Thyroid gland (tissue), 4 donors: ENCODE results near the gene CASP6. TPM values are rescaled to one million over a fixed set of nuclear protein-coding genes. Genes with fewer than 3 reads are reported as not detected.

Experiments used
- DNase-seq, 2 donors: peaks; one replicate each; pipeline ENCODE4 v3.0.0-alpha.2; 2019
- H3K27ac ChIP-seq, 3 donors: fragments of 200-600 bp; sonication (generic); 1 replicate in 2 of 3; 2 replicates in 1 of 3; pipeline ENCODE4 v1.5.1; 2016 to 2019; ENCODE audit warnings: mild to moderate bottlenecking in 1 of 3, moderate library complexity in 1 of 3
- H3K27me3 ChIP-seq: fragments of 200-600 bp; sonication (generic); one replicate; pipeline ENCODE4 v1.5.1; 2019
- H3K36me3 ChIP-seq, 2 donors: fragments of 200-600 bp; sonication (generic); one replicate each; pipeline ENCODE4 v1.5.1; 2016 to 2019
- H3K4me1 ChIP-seq, 2 donors: fragments of 200-600 bp; sonication (generic); one replicate each; pipeline ENCODE4 v1.5.1; 2017 to 2019
- H3K4me3 ChIP-seq, 3 donors: fragments of 200-600 bp; sonication (generic); replicated peaks in 1 of 3; 1 replicate in 2 of 3; 2 replicates in 1 of 3; pipeline ENCODE4 v1.5.1; 2016; ENCODE audit warnings: mild to moderate bottlenecking in 1 of 3
- H3K9me3 ChIP-seq: fragments of 200-600 bp; sonication (generic); one replicate; pipeline ENCODE4 v1.5.1; 2017
- CTCF ChIP-seq, 6 experiments: fragments of 200-600 bp in 3 of 6; fragments of 450-650 bp in 3 of 6; sonication (generic) in 3 of 6; IDR thresholded peaks; one replicate each; pipeline ENCODE4 v1.5.1; 2016 to 2019; ENCODE audit warnings: antibody characterized with exemption in 6 of 6, mild to moderate bottlenecking in 2 of 6, inconsistent platforms in 1 of 6, moderate library complexity in 1 of 6
- POLR2A ChIP-seq, 2 donors: fragments of 450-650 bp; IDR thresholded peaks; one replicate each; pipeline ENCODE4 v1.6.1; 2017; ENCODE audit warnings: antibody characterized with exemption in 2 of 2, mild to moderate bottlenecking in 2 of 2, moderate library complexity in 1 of 2
- WGBS, 2 donors: methylation state at CpG; one replicate each; pipeline ENCODE4 v1.1.5; 2017; 5-methylcytosine and 5-hydroxymethylcytosine counted together
- intact Hi-C: fragments of 100-400 bp; cut with DNase I; formaldehyde crosslinking; loops from one replicate; pipeline ENCODE4 v1.15.1; 2023
- total RNA-seq, 4 donors: library from RNA; depleted of rRNA; stranded (reverse); fragments of >200 nt; gene quantifications; one replicate each; pipeline ENCODE4 v1.2.3, GENCODE V29; 2016

The CASP6 gene
- 10 to 100 TPM; 16.2 to 25.6 (median 20.5) TPM for total RNA-seq

GRCh38 chr4:109702950-109703663, at the start of gene CASP6:
Gene CASP6, minus strand, starts transcription at chr4:109703445. Its CDS starts 50 bp downstream, at chr4:109703395.
- peak; percentile 44 to 79 (median 61) for TF ChIP-seq CTCF (IDR thresholded peaks at IDR 0.05)
- TF ChIP-seq POLR2A (IDR thresholded peaks at IDR 0.05), result peak in 1 of 2 donors; percentile 82
- H3K36me3 ChIP-seq, result no peaks in the 10 kb centered on the region
- WGBS, 2 donors, result 0 to 2% methylated on average over 41 to 45 of the region's 72 CpGs
- H3K27ac ChIP-seq, result peak within 1 kb of the TSS; percentile 42 to 83 (median 83)
- no peaks in the 10 kb centered on the region for H3K9me3 ChIP-seq
- no peaks in the 10 kb centered on the region for H3K27me3 ChIP-seq
- peak within 1 kb of the TSS; percentile 19 to 61 (median 35) for H3K4me3 ChIP-seq
- H3K4me1 ChIP-seq, result peaks cover 14% of the 10 kb centered on the region in 2 donors
- intact Hi-C loops, result loop anchor here (10.0 kb wide), 2 partner anchors 112 to 268 kb away; partner anchors contain the start of genes GAR1 and SEC24B
- peak; percentile 94 to 95 for DNase-seq

- TF ChIP-seq POLR2A (IDR thresholded peaks at IDR 0.05), result no peak
- no peak for TF ChIP-seq CTCF (IDR thresholded peaks at IDR 0.05)
- WGBS, 2 donors, result 0% methylated on average over 1 of the region's 1 CpG
- Histone ChIP-seq H3K4me1 (no peaks in the 10 kb centered on the region), H3K27ac (no peak overlapping the region), H3K4me3 (no peak overlapping the region), H3K27me3 (no peaks in the 10 kb centered on the region), H3K9me3 (no peaks in the 10 kb centered on the region), H3K36me3 (no peaks in the 10 kb centered on the region)
- no peak for DNase-seq
- intact Hi-C loops, result no loop called here
Observed at GRCh38 chr4:109752525-109752924, 49.3 kb upstream of the CASP6 start.

- H3K36me3 ChIP-seq, result no peaks in the 10 kb centered on the region
- no peak overlapping the region for H3K4me3 ChIP-seq
- intact Hi-C loops, result no loop called here
- no peak for DNase-seq
- TF ChIP-seq CTCF (IDR thresholded peaks at IDR 0.05) (no peak), POLR2A (IDR thresholded peaks at IDR 0.05) (no peak)
- WGBS, 2 donors, result 93% methylated on average over 4 of the region's 4 CpGs
- no peaks in the 10 kb centered on the region for H3K27me3 ChIP-seq
- H3K9me3 ChIP-seq, result no peaks in the 10 kb centered on the region
- H3K4me1 ChIP-seq, result no peaks in the 10 kb centered on the region
- H3K27ac ChIP-seq, result no peak overlapping the region
Observed at GRCh38 chr4:109751852-109752251, 48.6 kb upstream of the CASP6 start.

GRCh38 chr4:109750652-109751244, 47.5 kb upstream of the CASP6 start:
- Histone ChIP-seq H3K4me3 (no peak overlapping the region), H3K9me3 (no peaks in the 10 kb centered on the region), H3K27me3 (no peaks in the 10 kb centered on the region), H3K4me1 (no peaks in the 10 kb centered on the region), H3K36me3 (no peaks in the 10 kb centered on the region), H3K27ac (no peak overlapping the region)
- TF ChIP-seq POLR2A (IDR thresholded peaks at IDR 0.05), result no peak
- no peak for TF ChIP-seq CTCF (IDR thresholded peaks at IDR 0.05)
- intact Hi-C loops, result no loop called here
- no peak for DNase-seq
- 92 to 93% methylated on average over 4 of the region's 4 CpGs for WGBS, 2 donors
